ENCODE data around the gene CACNA2D3.

Gene CACNA2D3

DNA sequence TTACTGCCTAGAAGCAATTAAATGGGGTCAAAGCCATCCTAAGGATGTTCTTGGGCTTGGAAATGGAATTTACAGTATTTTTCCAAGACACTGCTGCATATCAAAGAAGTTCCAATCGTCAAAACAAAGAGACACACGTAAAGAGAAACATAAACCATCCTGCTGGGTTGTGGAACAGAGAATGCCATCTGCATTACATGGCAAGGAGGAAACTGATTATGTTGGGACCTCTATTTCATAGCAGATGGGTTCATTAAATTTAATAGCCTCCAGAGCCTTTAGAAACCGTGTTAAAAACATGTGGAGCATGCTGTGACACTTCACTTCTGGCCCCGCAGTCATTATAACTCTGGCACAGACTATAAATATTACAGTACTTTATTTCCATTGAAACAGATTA lies 650.9 kb downstream of the CACNA2D3 start:
- DNase-seq: no peak

DNA sequence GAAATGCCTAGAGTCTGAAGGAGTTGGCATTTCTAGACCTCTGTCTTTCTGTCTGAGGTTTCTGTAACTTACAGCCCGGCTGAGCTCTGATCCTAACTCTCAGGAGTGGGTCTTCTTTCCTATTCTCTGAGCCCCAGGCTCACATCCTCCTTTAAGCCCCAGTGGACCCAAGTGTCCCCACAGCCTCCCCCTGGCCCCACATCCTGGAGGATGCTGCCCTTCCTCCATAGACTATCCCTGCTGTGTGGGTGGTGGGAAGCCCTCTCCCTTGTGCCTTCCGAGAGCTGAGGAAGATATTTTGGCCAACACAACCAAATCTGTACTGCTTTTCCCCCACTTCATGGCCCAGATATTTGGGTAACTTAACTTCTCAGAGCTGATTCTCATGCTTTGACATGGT lies 654.2 kb downstream of the CACNA2D3 start:
- no peak for DNase-seq

DNA sequence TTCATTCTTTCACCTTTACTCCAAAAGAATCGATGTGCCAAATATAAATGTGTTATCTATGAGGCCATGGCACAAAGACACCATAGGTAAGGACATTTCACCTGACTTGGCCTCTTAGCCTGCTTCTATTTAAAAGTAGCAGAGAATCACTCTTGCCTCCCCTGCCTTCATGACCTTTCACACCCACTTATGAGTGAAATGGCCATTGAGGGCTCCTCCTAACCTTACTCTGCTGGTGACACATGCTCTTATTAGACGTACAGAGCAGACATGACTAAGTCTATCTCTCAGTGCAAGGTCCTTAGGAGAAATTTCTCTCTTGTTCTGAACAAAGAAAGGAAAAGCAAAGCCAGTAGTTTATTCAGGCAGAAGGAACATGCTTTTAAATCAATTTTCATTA lies 654.8 kb downstream of the CACNA2D3 start:
- no peak for DNase-seq

DNA sequence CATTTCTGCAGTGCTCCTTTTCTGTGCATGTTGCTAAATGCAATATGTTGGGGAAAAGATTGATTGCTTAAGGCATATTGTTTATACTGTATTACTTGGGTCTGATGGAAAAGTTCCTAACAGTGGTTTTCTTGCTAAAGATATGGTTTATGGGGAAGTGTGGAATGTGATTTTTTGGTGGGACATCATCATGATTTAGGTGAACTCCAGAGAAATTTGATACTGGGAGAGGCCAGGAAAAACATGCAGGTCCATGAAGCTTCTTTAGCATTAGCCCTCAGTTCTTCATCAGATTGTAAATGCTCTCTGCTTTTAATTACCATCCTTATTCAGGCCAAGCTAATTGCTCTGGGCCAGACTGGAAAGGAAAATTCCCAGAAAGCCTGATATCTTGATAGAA lies 658.0 kb downstream of the CACNA2D3 start:
- no peak for DNase-seq

DNA sequence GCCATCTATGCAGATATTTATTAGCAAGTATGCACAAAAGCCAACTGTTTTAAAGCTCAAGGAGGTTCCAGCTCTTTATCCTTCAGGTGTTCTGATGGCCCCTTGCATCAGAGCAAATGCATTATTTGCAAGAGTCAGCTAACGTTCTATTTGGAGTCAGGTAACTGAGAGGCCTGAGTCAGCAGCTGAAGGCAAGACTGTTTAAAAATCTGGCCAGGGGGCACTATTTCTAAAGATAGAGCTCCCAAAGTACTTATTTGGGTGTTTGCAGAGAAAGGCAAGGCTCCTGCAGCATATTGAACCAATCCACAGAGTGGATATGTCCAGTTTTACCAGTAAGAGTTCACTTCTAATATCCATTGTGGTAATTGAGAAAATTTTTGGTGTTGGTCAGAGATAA lies 659.4 kb downstream of the CACNA2D3 start:
- no peak for DNase-seq

DNA sequence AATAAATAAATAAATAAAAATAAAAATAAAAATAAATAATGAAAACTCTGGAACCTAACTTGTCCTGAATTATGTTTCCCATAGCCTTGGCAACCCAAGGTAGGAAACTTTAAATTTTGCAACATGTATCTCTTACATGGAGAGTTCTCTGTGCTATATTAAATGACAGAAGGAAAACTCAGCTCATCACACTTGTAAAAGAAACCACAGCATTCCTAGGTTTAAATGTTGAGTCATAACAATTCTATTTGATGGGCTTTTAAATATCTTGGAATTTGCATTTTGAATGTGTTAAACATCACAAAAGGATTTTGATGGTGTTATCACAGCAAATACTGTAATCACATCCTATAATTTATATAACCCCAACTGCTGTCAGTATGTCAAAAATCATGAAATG lies 661.3 kb downstream of the CACNA2D3 start:
- DNase-seq: no peak

DNA sequence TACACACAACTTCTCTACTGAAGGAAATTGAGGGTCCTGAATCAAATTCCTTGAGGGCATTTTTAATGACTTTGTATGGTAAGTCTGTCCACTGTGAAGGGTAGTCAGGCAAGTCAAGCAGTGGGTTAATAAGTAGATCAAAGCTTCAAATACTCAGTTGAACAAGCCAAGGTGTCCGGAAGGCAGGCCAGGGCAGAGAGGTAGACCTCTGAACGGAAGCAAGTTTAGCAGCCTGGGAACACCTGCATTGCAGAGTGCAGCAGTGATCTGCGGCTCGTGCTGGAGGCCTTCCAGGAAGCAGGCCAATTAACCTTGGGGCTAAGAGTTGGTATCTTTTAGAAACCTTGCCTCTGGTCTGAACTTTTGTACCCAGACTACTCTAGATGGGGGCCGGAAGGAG lies 661.7 kb downstream of the CACNA2D3 start:
- DNase-seq: no peak

DNA sequence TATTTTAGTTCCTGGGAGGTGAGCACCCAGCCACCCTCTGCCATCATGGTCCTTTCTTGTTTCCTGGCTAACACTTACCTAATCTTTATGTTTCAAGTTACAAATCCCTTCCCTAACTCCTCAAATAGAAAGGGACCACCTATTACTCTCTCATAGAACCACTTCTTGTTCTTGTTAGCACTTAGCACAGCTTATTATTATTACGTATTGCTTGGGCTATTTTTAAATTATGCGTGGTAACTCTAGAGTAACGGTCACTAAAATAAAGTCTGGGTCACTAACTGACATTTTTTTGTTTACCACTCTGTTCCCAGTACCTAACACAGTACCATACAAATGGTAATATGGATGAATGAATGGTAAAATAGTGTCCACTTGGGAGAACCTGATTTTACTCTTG lies 663.6 kb downstream of the CACNA2D3 start:
- DNase-seq: no peak

DNA sequence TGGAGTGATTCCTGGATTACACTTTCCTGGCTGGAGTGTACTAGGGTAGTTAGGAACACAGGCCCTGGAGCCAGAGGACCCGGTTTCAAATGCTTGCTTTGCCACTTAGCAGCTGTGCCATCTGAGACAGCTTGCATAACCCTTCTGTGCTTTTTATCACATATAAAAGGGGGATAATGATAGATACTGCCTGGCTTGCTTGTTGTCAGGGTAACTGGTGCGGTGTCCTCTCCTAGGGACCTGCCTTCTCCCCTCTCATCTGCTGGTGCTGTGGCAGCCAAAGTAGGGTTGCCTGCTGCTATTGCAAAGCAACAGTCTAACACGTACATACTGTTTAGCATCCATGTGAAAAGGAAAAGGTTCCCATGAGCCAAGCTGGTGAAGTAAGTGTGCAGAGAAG lies 667.7 kb downstream of the CACNA2D3 start:
- DNase-seq: no peak

DNA sequence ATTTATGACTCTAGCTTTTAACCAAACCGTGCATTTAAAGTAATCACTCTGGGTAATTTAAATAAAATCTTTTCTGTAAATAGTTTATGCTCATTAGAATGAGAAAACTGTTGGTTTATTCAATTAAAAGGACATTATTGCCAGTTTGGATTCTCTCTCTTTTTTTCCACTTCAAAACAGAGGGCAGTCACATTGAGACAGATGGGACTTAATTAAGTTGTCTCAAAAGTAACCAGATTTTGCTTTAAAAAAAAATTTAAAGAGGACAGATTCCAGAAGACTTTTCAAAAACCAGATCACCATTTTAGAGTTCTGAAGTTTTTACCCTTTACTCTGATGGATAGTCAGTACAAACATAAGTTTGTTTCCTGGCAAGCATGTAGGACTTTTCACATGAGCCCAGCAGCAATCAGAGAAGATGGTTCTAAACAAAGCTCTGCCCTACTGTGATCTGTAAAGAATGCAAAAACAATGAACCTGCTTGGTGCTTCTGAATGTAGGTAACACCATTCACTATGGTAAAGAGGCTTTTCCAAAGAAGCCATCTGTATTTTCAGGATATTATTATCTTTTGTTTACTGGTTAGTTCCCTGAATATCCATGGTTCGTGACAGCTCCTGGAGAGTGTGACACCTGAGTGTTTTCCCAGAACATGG lies 669.3 kb downstream of the CACNA2D3 start:
- DNase-seq: no peak

DNA sequence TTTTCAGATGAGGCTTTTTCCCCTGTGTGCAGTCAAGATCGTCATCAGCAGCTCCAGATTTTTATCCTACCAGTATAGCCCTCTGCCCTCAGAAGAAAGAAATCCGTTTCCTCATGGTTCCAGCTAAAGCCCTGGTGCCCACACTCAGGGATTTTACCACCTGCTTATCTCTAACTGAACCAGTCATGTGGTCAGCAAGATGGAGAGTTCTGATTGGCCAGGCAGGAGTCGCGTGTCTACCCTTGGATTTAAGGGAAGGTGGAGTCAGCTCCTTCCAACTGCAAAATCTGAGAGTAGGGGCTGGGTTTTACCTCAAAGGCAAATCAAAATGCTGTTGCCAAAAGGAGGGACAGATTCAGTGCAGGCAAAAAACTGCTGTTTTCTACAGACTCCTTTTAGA lies 670.2 kb downstream of the CACNA2D3 start:
- no peak for DNase-seq

DNA sequence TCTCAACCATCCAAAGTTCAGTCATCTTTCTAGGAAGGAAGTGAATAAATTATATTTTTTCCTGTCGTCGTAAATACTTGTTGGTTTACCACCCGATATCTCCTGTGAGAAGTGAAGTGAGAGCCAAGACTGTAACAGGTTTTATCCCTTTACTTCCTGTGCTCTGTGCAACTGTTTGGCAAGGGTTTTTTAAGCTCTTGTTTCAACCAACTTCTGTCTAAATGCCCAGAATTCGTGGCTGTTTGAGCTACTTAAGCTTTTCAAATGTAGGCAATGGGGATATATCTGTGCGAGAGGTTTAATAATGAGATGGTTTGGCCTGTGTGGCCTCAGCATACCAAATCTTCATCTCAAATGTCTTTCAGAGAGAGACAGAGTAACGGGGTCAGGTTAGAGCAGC lies 670.8 kb downstream of the CACNA2D3 start:
- no peak for DNase-seq

DNA sequence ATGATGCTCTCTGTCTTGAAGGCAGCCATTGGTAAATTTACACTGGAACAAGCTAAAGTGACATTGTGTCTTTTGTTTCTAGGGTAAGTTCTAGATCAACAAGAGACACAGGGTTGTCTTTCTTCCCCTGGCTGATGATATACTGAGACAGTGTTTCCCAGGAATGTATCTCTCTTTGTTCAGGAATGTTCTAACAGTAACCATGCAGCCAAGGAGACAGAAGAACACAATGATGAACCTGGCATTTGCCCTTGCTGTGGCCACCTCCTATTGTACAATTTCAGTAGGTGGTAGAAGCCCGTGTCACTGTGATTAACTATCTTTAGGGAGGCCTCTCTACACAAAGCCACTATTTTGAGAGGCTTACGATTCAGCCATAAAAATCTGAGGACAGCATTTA lies 674.8 kb downstream of the CACNA2D3 start:
- no peak for DNase-seq

DNA sequence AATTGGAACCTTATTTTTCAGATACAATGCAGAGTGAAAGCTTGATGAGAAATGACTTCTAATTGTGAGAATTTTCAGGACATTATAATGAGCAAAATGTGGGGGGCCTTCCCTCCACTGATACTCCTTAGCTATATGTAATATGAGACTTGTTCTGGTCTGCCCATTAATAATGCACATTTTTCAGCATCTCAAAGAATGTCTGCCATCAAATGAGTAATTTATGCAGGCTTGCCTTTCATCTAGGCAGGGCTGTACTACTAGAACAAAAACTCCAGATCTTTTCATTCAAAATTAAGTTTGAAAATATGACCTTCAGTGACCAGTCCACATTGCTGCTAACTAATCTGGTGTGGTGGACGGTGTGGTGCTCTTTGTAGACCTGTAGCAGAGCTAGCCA lies 678.1 kb downstream of the CACNA2D3 start:
- DNase-seq: no peak

DNA sequence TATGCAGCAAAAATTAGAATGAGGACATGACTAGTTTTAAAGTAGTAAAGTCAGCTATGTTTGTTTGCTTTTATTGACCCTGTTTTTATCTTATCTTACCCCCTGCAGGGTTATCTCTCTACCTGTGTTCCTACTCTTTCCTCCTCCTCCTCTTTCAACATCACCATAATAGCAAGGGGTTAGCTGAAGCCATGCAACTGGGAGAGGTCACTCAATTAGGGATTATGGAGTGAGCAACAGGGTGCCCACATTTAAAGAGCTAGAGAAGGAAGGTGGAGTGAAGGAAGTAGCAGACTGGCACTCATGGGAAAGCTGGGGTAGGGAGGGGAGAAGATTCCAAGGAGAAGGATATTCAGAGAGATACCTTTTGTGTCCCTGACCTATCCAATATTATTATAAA lies 679.6 kb downstream of the CACNA2D3 start:
- DNase-seq: no peak

DNA sequence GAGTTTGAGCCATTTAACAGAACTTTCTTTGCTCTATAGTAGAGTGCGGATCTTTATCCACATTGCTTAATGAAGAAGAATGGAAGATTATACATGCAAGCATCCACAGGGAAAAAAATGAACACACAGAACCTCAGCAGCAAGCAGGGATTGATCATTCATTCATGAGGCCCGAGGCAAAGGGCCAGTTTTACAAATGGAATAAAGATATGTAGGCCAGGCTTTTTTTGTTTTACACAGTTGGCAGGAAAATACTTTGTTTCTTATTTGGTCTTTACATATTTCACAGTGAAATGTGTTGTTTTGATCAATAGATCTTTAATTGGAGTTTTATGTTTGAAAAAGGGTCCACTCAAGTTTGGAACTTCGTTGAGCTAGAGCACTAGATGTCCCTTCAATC lies 688.0 kb downstream of the CACNA2D3 start:
- no peak for DNase-seq

DNA sequence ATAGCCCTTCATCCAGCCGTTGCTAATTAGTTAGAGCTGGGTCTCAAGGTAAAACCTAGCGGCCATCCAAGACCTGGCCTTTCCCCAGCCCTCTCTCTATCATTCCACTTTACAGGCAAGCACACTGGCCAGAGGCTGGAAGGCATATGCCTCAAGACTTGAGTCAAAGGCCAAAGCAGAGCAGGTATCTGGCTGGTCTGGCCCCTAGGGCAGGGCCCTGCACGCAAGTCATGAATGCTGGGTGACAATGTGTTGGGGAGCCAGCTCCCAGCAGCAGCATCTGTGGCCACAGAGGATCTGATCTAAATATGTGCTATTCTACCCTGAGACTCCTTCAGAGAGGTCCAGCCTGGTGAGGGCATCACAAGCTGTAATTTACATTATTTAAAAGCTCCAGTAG lies 691.9 kb downstream of the CACNA2D3 start:
- DNase-seq: no peak

DNA sequence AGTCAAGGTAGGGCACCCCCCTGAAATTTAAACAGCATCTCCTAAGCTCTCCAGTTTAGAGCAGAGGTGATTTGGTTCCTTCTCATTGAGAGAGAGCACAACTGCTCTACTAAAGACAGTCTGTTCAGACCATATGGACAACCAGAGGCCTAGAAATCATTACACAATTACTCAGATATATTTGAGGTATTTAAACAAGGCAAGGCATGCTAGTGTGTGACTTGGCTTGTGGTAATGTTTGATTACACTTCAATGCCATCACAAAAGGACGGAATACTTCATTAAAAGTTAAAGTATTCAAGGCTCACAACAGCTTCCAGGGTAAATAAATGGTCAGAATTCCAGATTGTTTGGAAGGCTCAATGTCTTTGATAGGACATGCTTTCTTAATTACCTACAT lies 695.3 kb downstream of the CACNA2D3 start:
- no peak for DNase-seq

DNA sequence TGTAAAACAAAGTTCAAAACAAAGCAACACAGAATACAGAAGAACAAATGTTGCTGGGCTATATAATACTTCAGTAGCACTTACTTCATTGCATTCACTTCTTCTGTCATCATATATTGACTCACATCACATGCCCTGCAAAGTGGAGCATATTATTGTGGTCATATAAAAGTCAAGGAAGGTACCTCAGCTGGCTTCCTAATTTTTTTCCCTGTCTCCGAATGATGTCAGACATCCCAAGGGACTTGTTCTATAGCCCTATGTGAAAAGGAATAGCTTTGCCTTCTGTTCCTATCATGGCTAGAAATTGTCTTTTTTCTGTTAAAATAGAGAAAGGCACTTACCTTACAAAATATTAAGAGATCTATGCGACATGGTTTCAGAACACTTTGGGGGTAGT lies 696.1 kb downstream of the CACNA2D3 start:
- DNase-seq: no peak

DNA sequence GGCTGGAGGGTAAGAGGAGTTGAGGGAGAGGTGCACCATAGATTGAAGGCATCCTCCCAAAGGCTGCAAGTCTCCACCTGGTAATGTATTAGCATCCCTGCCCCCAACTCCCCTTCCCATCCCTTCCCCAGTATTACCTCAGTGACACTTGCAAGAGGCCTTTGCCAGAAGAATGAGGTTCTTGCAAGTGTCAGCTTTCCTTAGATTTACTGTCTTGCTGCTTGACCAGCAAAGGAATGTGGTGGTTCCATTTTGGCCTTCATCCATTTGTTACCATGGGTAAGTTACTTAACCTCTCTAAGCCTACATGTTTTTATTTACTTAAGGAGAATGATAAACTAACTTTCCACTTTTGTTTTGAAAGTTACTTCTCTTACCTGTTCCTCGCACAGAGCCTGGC lies 696.6 kb downstream of the CACNA2D3 start:
- no peak for DNase-seq

DNA sequence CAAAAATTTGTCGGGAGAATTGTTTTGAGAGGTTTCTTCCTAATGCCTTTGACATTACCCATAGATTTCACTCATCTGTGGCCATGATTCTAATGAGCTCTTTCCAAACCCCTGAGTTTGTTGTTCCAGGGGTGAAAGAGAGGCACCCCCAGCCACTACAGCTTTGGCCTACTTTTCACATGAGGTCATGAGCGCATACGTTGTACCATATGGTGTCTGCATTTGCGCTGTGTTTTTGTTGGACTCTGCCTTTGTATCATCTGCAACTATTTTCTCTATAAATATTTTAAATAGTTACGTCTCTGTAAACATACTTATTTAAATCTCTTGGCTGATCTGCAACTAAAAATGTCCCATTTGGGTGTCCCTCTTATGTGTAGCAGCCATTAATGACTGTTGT lies 697.6 kb downstream of the CACNA2D3 start:
- no peak for DNase-seq

DNA sequence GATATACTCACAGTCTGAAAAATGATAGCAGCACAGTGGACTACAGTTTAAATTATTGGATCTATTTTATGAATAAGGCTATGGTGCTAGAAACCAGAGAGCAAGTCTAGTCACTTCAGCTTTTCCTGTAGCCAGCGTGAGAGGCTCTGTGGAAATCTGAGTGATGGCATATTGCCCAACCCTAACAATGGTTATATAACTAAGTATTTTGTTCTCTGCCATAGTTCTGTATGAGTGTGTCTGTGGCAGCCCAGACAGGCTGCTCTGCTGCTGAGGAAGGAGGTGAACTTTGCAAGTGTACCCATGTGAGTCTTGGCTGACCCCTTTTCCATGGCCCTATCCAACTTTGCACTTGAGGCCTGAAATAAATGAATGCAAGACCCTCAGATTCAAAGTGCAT lies 699.9 kb downstream of the CACNA2D3 start:
- DNase-seq: no peak

DNA sequence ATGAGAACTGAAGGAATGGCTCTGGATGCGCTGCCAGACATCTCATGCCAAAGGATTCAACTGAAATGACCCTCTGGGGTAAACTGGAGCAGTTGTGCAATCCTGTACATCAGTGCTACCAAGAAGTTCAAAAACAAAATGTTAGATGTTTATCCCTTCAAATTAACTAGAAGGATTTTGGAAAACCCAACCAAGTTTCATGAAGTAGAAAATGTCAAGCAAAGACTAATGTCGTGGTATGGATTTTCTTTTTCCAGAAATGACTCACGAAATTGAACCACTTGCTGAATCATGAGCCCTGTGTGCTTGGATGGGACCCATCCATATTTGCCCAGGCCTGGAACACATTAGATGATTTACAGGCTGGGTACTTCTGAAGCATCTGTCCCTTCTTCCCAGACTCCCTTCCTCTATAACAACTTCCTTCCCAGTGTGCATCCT lies 703.9 kb downstream of the CACNA2D3 start:
- DNase-seq: no peak

DNA sequence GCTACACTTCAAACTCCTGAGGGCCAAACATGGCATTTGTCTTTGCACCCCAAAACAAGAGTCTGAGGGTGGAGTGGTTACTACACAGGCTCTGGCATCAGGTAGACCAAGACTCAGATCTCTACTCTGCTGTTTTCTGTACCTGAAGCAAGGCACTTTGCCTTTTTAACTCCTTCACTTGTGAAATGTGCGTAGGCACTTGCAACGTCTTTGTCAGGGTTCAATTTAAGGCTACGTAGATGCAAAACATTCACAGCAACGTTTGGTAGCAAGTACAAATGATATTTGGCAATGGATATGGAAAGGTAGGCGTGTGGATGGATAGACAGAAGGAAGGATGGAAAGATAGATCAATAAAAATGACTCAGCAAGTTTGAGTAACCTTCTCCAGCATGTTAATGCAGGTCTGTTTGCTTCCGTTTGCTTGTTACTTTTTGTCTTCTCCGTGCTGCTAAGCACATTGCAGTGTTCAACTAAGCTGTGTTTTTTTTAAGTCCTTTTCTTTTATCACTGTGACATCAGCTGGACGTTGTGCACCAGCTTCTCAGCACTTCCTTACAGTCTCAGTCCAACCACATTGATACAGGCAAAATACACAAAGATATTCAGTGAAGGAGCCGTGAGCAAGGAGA lies 704.8 kb downstream of the CACNA2D3 start:
- DNase-seq: no peak

DNA sequence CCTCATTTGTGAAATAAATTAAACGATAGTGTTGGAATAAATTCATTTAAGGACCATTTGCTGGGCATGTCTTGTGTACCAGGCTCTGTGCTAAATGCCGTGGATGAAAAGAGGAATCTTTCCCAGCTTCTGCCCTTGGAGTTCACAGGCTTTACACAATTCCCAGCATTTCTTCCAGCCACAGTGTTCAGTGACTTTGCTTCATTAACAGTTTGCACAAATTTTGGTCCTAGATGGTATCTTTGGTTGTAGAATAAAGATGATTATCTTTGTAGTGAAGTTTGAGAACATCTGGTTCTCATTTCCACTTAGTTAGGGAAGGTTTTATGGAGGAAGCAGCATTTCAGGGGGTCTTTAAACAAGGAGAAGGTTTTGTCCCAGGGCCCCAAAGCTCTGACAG lies 705.4 kb downstream of the CACNA2D3 start:
- DNase-seq: no peak
